Heart left ventricle (tissue), 13 donors: ENCODE results near the gene DEAF1.

Source experiments
- CTCF ChIP-seq, 12 donors: fragments of 200-600 bp; sonication (generic) in 4 of 12; IDR thresholded peaks; one replicate each; pipeline versions ENCODE4 v1.5.0 to v1.8.0; 2018 to 2022; ENCODE audit warnings: antibody characterized with exemption in 12 of 12, mild to moderate bottlenecking in 5 of 12
- POLR2A ChIP-seq, 2 donors: fragments of 450-650 bp; IDR thresholded peaks; one replicate each; pipeline ENCODE4 v1.6.1; 2017; ENCODE audit warnings: antibody characterized with exemption in 2 of 2, mild to moderate bottlenecking in 2 of 2, moderate library complexity in 2 of 2
- donor health status: ischemic (EF 13 %, LVEDD 7.1; RV severe dilation, severe dysfunction).
- donor health status: DM: no; HTN: yes; CAD: no.
- donor health status: DM: no; HTN: no; CAD: no.
- donor health status: ischemic (EF 25% LVEDD 6.9; RV normal size, moderate dysfunction).
- donor health status: ischemic (EF 25% LVEDD 5.7; RV mildly dilated, moderate dysfunction).
- donor health status: ischemic (EF 35%, LVEDD 5.7; RV mildly dilated, moderate dysfunction).
- donor health status: nonischemic (EF 11% LVEDD 7.7; RV severe dilation, severe dysfunction).
- donor health status: DM: yes; HTN: yes; CAD: no.
- donor health status: PGD.
- donor health status: ischemic (EF 29% LVEDD 5.4; RV normal size, mild dysfunction).
- donor health status: nonischemic (EF 23%, LVEDD 6.1; RV moderate dilation, normal function).

- TF ChIP-seq CTCF (IDR thresholded peaks at IDR 0.05) (no peak), POLR2A (IDR thresholded peaks at IDR 0.05) (no peak)
These were observed 34.6 kb upstream of the DEAF1 start for GRCh38 chr11:729492-730074.
